IMR-90 (cell line): Measurements from ENCODE around the gene CHL1.

Experiments
- BHLHE40 ChIP-seq: fragments of 150-350 bp; IDR thresholded peaks from 2 replicates; pipeline ENCODE4 v1.6.1; 2016; ENCODE audit warnings: mild to moderate bottlenecking, low read depth, low read length
- CHD1 ChIP-seq: IDR thresholded peaks from 2 replicates; pipeline ENCODE4 v1.6.1; 2012; ENCODE audit warnings: low read depth, low read length, improper control_type of control experiment
- CTCF ChIP-seq: conservative IDR thresholded peaks from 2 replicates; pipeline ENCODE4 v1.5.1; 2012; ENCODE audit warnings: mild to moderate bottlenecking, low read depth, low read length, improper control_type of control experiment
- FOS ChIP-seq: fragments of 150-350 bp; IDR thresholded peaks from 2 replicates; pipeline ENCODE4 v1.6.1; 2016; ENCODE audit warnings: low read depth, low read length
- MAFK ChIP-seq: IDR thresholded peaks from 2 replicates; pipeline ENCODE4 v1.6.1; 2012; ENCODE audit warnings: low read depth, low read length, improper control_type of control experiment
- MAZ ChIP-seq: IDR thresholded peaks from 2 replicates; pipeline ENCODE4 v1.6.1; 2012; ENCODE audit warnings: low read depth, mild to moderate bottlenecking, low read length, improper control_type of control experiment, moderate library complexity, borderline replicate concordance
- MXI1 ChIP-seq: IDR thresholded peaks from 2 replicates; pipeline ENCODE4 v1.6.1; 2012; ENCODE audit warnings: low read depth, mild to moderate bottlenecking, low read length, moderate library complexity, borderline replicate concordance
- POLR2A ChIP-seq: IDR thresholded peaks from 2 replicates; pipeline ENCODE4 v1.6.1; 2012; ENCODE audit warnings: mild to moderate bottlenecking, low read depth, low read length
- RAD21 ChIP-seq: IDR thresholded peaks from 2 replicates; pipeline ENCODE4 v1.6.1; 2012; ENCODE audit warnings: low read length, improper control_type of control experiment
- RCOR1 ChIP-seq: IDR thresholded peaks from 2 replicates; pipeline ENCODE4 v1.6.1; 2012; ENCODE audit warnings: mild to moderate bottlenecking, low read length, improper control_type of control experiment; ENCODE audit not compliant: insufficient replicate concordance
- RFX5 ChIP-seq: IDR thresholded peaks from 2 replicates; pipeline ENCODE4 v1.8.0; 2012; ENCODE audit warnings: low read depth, mild to moderate bottlenecking, low read length, moderate library complexity
- SMC3 ChIP-seq: fragments of 150-350 bp; IDR thresholded peaks from 2 replicates; pipeline ENCODE4 v1.6.1; 2016; ENCODE audit warnings: low read depth, mild to moderate bottlenecking, antibody characterized with exemption, low read length, moderate library complexity
- USF2 ChIP-seq: fragments of 150-350 bp; IDR thresholded peaks from 2 replicates; pipeline ENCODE4 v1.6.1; 2017; ENCODE audit warnings: mild to moderate bottlenecking, antibody characterized with exemption, low read length, low read depth
- TF ChIP-seq, protein P1 (sequence below): fragments of 150-350 bp; IDR thresholded peaks from 2 replicates; pipeline ENCODE4 v1.6.1; 2016; ENCODE audit warnings: low read depth, mild to moderate bottlenecking, low read length, moderate library complexity, borderline replicate concordance

DNA sequence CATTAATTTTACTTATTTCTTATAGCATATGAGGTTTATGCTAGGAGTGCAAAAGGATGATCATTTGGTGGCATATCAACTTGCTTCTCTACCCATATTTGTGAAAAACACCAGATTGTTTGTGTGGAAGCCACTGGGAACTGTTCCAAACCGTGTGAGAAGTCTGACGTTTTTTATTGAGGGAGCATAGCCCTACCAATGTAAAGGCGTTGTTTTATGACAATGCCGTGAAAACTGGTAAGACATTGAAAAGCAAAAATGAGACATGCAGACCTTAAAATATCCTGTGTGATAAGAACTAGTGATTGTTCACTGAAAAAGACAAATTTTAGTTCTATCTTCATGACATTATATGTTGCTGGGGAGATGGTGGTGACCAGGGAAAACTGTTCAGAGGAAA, 87.8 kb downstream of the CHL1 start:
- no peak for TF ChIP-seq CTCF
- TF ChIP-seq RFX5, result no peak
- no peak for TF ChIP-seq RCOR1
- TF ChIP-seq RAD21, result no peak
- no peak for TF ChIP-seq CHD1
- no peak for TF ChIP-seq POLR2A
- TF ChIP-seq, protein P1, sequence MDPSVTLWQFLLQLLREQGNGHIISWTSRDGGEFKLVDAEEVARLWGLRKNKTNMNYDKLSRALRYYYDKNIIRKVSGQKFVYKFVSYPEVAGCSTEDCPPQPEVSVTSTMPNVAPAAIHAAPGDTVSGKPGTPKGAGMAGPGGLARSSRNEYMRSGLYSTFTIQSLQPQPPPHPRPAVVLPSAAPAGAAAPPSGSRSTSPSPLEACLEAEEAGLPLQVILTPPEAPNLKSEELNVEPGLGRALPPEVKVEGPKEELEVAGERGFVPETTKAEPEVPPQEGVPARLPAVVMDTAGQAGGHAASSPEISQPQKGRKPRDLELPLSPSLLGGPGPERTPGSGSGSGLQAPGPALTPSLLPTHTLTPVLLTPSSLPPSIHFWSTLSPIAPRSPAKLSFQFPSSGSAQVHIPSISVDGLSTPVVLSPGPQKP, result no peak
- no peak for TF ChIP-seq USF2
- TF ChIP-seq SMC3, result no peak
- TF ChIP-seq MAFK, result no peak
- no peak for TF ChIP-seq BHLHE40
- TF ChIP-seq MAZ, result no peak
- TF ChIP-seq FOS, result no peak
- TF ChIP-seq MXI1, result no peak
